Hypothalamus (tissue), 51 donors: ENCODE measurements around the gene SPO11.

Source experiments
- DNase-seq, 51 donors: peaks; one replicate each; lab custom pipeline; 2025; lab: John Stamatoyannopoulos, UW

The SPO11 gene

DNA sequence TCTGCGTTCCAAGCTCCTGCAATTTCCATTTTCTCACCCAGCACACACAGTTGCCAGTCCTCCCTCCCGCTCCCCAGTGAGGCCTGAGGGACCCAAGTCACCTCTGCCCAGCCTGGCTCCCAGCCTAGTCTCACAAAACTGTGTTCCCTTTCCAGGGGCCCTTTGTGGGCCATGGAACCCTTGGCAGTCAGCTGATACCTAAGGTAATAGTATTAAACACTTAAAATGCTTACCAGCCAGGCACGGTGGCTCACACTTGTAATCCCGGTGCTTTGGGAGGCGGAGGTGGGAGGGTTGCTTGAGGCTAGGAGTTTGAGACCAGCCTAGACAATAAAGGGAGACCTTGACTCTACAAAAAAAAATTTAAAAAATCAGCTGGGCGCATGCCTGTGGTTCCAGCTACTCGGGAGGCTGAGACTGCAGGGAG, 58.4 kb downstream of the SPO11 start:
- DNase-seq, result peak in 9 of 51 donors; percentile 23 to 55 (median 36)

DNA sequence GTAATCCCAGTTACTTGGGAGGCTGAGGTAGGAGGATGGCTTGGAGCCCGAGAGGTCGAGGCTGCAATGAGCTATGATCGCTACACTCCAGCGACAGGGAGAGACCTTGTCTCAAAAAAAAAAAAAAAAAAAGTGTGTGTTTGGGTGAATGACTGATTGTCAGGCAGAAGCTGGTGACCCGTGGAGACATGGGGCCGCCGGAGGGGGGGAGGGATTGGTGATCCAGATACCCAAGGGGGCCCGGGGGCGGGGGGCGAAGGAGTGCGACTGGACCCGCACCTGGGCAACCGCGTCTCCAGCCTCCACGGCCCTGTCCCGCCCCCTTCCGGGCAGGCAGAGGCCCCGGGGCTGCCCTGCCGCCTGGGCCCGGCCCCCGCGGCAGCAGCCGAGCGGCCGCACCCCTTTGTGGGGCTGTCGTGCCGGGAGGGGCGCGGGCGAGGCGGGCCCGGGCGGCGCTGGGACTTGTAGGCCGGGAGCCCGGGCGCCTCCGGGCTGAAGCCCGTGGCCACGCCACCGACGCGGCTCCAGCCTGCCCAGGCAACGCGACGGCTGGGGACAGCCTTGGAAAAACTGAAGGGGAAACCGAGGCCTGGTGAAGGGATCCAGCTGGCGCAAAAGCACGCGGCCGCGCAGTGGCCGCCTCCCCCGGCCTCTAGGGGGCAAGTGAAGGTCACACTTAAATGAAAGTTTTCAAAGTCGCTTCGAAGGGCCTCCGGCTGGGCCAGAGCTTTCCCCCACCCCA, 59.5 kb downstream of the SPO11 start:
- peak in 35 of 51 donors; percentile 27 to 79 (median 60) for DNase-seq

GRCh38 chr20:57389695-57390603, 60.3 kb downstream of the SPO11 start:
- DNase-seq, result no peak

GRCh38 chr20:57390604-57391438, 61.2 kb downstream of the SPO11 start, which contains the start of gene RBM38:
Gene RBM38, plus strand, starts transcription at chr20:57391396. Its CDS starts 186 bp downstream, at chr20:57391582.
- DNase-seq, result peak in 45 of 51 donors; percentile 9 to 87 (median 60)

DNA sequence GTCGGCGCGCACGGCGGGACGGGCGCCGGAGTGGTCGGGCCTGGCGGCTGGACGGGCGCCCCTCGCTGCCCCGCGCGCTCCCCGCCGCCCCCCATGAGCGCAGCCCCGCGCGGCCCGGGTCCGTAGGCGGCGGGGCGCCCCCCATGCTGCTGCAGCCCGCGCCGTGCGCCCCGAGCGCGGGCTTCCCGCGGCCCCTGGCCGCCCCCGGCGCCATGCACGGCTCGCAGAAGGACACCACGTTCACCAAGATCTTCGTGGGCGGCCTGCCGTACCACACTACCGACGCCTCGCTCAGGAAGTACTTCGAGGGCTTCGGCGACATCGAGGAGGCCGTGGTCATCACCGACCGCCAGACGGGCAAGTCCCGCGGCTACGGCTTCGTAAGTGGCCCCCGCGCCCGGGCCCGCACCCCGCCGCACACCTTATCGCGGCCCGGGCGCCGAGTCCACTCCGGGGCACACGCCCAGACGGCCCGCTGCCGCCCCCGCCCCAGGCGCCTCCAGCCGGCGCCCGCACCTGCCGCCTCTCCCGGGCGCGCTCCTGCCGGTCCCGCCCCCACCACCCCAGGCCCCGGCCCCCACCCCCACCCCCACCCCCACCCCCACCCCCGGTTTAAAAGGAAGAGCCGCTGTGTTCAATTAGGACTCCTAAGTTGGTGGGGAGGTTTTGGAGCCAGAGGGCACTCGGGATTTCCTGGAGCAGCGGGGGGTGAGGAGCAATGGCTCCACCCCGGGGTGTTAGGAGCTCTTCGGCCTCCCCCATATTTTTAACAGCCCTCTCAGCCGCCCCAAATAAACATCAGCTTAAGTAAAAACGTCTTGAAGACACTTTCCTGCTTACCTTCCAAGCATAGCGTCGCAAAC, 62.1 kb downstream of the SPO11 start:
- peak in 2 of 51 donors; percentile 23 to 36 for DNase-seq

GRCh38 chr20:57392512-57393271, 63.1 kb downstream of the SPO11 start:
- DNase-seq, result peak in 15 of 51 donors; percentile 22 to 58 (median 37)
